Measurements from ENCODE around the gene IMPDH1.
A peak's percentile ranks its signal among the peaks of the same experiment; 100 is the strongest.

The IMPDH1 gene

GRCh38 chr7:128405471-128406313, 4.1 kb downstream of the IMPDH1 start:
- peak; percentile 91 for DNase-seq (ENCODE audit: low spot score)

- DNase-seq (ENCODE audit: low spot score) = no peak
These were observed 4.8 kb downstream of the IMPDH1 start for GRCh38 chr7:128404886-128405470.

GRCh38 chr7:128404143-128404681, 5.6 kb downstream of the IMPDH1 start:
- no peak for DNase-seq (ENCODE audit: low spot score)

- DNase-seq (ENCODE audit: low spot score) = no peak
These were observed 6.1 kb downstream of the IMPDH1 start for GRCh38 chr7:128403676-128404075.

- DNase-seq (ENCODE audit: low spot score) = no peak
These were observed 7.4 kb downstream of the IMPDH1 start for GRCh38 chr7:128402356-128402755.

- no peak for DNase-seq (ENCODE audit: low spot score)
These were observed 9.2 kb downstream of the IMPDH1 start for GRCh38 chr7:128400566-128400965.

- no peak for DNase-seq (ENCODE audit: low spot score)
These were observed 9.8 kb downstream of the IMPDH1 start for GRCh38 chr7:128399991-128400390.

GRCh38 chr7:128398841-128399135, 11.0 kb downstream of the IMPDH1 start:
- DNase-seq (ENCODE audit: low spot score) = no peak

GRCh38 chr7:128398016-128398840, 11.6 kb downstream of the IMPDH1 start:
- DNase-seq (ENCODE audit: low spot score) = peak; percentile 81

GRCh38 chr7:128396357-128396756, 13.4 kb downstream of the IMPDH1 start:
- no peak for DNase-seq (ENCODE audit: low spot score)

- no peak for DNase-seq (ENCODE audit: low spot score)
These were observed 14.0 kb downstream of the IMPDH1 start for GRCh38 chr7:128395748-128396147.

GRCh38 chr7:128394904-128395496, 14.8 kb downstream of the IMPDH1 start:
- DNase-seq (ENCODE audit: low spot score) = no peak

GRCh38 chr7:128393526-128394330, 16.1 kb downstream of the IMPDH1 start:
- DNase-seq (ENCODE audit: low spot score) = no peak

GRCh38 chr7:128392446-128393327, 17.1 kb downstream of the IMPDH1 start:
- no peak for DNase-seq (ENCODE audit: low spot score)

- DNase-seq (ENCODE audit: low spot score) = no peak
These were observed 18.0 kb downstream of the IMPDH1 start for GRCh38 chr7:128391805-128392204.

GRCh38 chr7:128390871-128391565, 18.8 kb downstream of the IMPDH1 start:
- no peak for DNase-seq (ENCODE audit: low spot score)

GRCh38 chr7:128389618-128390329, 20.0 kb downstream of the IMPDH1 start:
- no peak for DNase-seq (ENCODE audit: low spot score)

GRCh38 chr7:128389085-128389617, 20.6 kb downstream of the IMPDH1 start:
- no peak for DNase-seq (ENCODE audit: low spot score)

- DNase-seq (ENCODE audit: low spot score) = no peak
These were observed 21.7 kb downstream of the IMPDH1 start for GRCh38 chr7:128388145-128388485.

Data from COLO829 (cell line).